Ascending aorta (tissue), 2 donors: Measurements from ENCODE around the gene PPP1R37. TPM values are rescaled to one million over a fixed set of nuclear protein-coding genes. Genes with fewer than 3 reads are reported as not detected.
A peak's percentile ranks its signal among the peaks of the same experiment; 100 is the strongest.

Source experiments
- DNase-seq, 2 donors: peaks; one replicate each; pipeline ENCODE4 v3.0.0-alpha.2; 2019; ENCODE audit warnings: low spot score in 2 of 2
- H3K27ac ChIP-seq, 2 donors: fragments of 200-600 bp; sonication (generic); one replicate each; pipeline ENCODE4 v1.5.1; 2016 to 2017; ENCODE audit warnings: mild to moderate bottlenecking in 1 of 2
- H3K27me3 ChIP-seq: fragments of 200-600 bp; sonication (generic); one replicate; pipeline ENCODE4 v1.5.1; 2017
- H3K36me3 ChIP-seq, 2 donors: fragments of 200-600 bp; sonication (generic); one replicate each; pipeline ENCODE4 v1.5.1; 2016
- H3K4me1 ChIP-seq, 2 donors: fragments of 200-600 bp; sonication (generic); one replicate each; pipeline ENCODE4 v1.5.1; 2016 to 2017; ENCODE audit warnings: mild to moderate bottlenecking in 1 of 2
- H3K4me3 ChIP-seq, 2 donors: fragments of 200-600 bp; sonication (generic); one replicate each; pipeline ENCODE4 v1.5.1; 2016 to 2017; ENCODE audit warnings: mild to moderate bottlenecking in 1 of 2
- H3K9me3 ChIP-seq, 2 donors: fragments of 200-600 bp; sonication (generic); one replicate each; pipeline ENCODE4 v1.5.1; 2016
- intact Hi-C: fragments of 100-400 bp; cut with DNase I; formaldehyde crosslinking; loops from one replicate; pipeline ENCODE4 v1.15.1; 2023
- total RNA-seq: library from RNA; depleted of rRNA; stranded (reverse); fragments of >200 nt; gene quantifications from one replicate; pipeline ENCODE4 v1.1.0, GENCODE V29; 2016
- TF ChIP-seq, protein P1 (sequence below), 3 experiments: fragments of 200-600 bp in 2 of 3; fragments of 450-650 bp in 1 of 3; sonication (generic) in 2 of 3; IDR thresholded peaks; one replicate each; pipeline ENCODE4 v1.5.1; 2016 to 2019; ENCODE audit warnings: antibody characterized with exemption in 3 of 3, mild to moderate bottlenecking in 1 of 3, moderate library complexity in 1 of 3

Gene PPP1R37
- total RNA-seq, 1 donor from 2014 or later, result 17.6 TPM

- no peaks in the 10 kb centered on the region for H3K27me3 ChIP-seq
- peaks cover 7 to 10% of the 10 kb centered on the region in 2 donors for H3K4me1 ChIP-seq
- H3K36me3 ChIP-seq, result peaks cover 0 to 8% of the 10 kb centered on the region in 2 donors
- H3K9me3 ChIP-seq, result no peaks in the 10 kb centered on the region
- TF ChIP-seq, protein P1, sequence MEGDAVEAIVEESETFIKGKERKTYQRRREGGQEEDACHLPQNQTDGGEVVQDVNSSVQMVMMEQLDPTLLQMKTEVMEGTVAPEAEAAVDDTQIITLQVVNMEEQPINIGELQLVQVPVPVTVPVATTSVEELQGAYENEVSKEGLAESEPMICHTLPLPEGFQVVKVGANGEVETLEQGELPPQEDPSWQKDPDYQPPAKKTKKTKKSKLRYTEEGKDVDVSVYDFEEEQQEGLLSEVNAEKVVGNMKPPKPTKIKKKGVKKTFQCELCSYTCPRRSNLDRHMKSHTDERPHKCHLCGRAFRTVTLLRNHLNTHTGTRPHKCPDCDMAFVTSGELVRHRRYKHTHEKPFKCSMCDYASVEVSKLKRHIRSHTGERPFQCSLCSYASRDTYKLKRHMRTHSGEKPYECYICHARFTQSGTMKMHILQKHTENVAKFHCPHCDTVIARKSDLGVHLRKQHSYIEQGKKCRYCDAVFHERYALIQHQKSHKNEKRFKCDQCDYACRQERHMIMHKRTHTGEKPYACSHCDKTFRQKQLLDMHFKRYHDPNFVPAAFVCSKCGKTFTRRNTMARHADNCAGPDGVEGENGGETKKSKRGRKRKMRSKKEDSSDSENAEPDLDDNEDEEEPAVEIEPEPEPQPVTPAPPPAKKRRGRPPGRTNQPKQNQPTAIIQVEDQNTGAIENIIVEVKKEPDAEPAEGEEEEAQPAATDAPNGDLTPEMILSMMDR (IDR thresholded peaks at IDR 0.05), result no peak
- no peak overlapping the region for H3K27ac ChIP-seq
- peak overlapping the region; percentile 86 to 91 for H3K4me3 ChIP-seq
- DNase-seq, result no peak
- intact Hi-C loops, result loop anchor here (1.0 to 2.0 kb wide), 2 partner anchors 13 to 40 kb away; partner anchors contain the start of gene CLASRP
Observed at GRCh38 chr19:45078390-45079062, 14.5 kb upstream of the PPP1R37 start.

DNA sequence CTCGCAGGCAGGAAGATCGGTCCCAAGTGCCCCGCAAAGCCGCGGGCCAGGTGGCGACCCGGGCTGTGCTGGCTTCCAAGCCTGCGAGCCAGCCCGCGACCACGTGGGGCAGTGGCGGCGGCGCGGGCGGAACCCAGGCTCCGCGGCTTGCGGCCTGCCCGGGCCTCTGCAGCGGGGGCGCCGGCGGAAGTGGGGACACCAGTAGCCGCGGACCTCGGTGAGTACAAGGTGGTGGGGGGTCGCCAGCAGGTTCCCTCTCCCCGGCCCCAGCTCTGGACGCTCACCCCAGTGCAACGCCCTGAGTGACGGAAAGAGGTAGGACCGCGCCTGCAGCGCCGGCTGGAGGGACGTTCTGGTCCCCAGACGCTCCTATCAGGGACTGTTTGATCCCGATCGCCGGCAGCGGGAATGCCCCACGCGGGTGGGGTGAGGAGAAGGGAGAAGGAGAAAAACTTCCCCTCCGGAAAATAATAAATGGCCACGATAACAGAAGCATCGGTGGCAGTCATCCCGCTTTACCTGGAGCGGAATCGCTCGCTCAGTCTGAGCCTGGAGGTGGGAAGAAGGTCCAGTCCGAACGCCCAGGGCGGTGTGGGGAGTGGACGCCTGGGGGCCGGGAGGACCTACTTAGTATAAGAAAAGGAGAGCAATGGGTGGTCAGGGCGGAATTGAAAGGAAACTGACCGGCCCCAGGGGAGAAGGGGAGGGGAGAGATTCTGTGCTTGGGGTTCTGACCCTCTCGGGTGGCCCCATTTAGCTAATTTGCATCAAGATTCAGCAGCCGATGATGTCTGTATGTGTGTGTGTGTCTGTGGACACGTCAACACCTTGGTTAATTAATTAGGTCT lies 13.7 kb upstream of the PPP1R37 start, which contains the start of gene GEMIN7:
GEMIN7 (plus strand) TSS at position 198 of the 848 bp plus-strand sequence. CDS start 10,855 bp downstream, outside the sequence.
- TF ChIP-seq, protein P1 (IDR thresholded peaks at IDR 0.05), result peak in 1 of 3 experiments; percentile 16
- intact Hi-C loops, result loop anchor here (1.0 to 2.0 kb wide), 2 partner anchors 12 to 40 kb away; partner anchors contain the start of gene CLASRP
- no peaks in the 10 kb centered on the region for H3K27me3 ChIP-seq
- H3K36me3 ChIP-seq, result peaks cover 0 to 8% of the 10 kb centered on the region in 2 donors
- H3K27ac ChIP-seq, result peak within 1 kb of the TSS in 1 of 2 donors; percentile 15
- peak in 1 of 2 donors; percentile 84 for DNase-seq
- peak within 1 kb of the TSS; percentile 86 to 91 for H3K4me3 ChIP-seq
- H3K9me3 ChIP-seq, result no peaks in the 10 kb centered on the region
- H3K4me1 ChIP-seq, result peaks cover 7 to 10% of the 10 kb centered on the region in 2 donors

DNA sequence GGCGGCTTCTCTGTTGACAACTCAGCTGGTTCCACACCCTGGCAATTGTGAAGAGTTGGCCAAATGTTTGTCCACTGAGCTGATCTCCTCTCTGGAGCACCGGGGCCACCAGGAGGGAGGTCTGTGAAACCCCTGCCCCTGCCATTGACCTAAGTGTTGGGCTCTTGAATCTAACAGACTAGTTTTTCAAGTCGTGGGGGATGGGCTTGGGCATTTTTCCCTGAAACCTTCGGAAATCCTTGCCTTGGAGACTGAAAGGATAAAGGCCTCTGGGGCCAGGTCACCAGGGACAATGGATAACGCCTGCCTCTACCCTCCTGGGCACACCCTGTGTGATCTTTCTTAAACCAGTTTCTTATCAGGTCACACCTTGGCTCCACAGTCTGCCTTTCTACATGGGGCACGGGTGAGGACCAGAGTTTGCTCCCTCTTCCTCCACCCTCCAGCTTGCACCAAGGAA lies 13.0 kb upstream of the PPP1R37 start:
- no peaks in the 10 kb centered on the region for H3K27me3 ChIP-seq
- peak overlapping the region; percentile 86 to 91 for H3K4me3 ChIP-seq
- H3K9me3 ChIP-seq, result no peaks in the 10 kb centered on the region
- peaks cover 0 to 8% of the 10 kb centered on the region in 2 donors for H3K36me3 ChIP-seq
- no peak overlapping the region for H3K27ac ChIP-seq
- TF ChIP-seq, protein P1 (IDR thresholded peaks at IDR 0.05), result no peak
- intact Hi-C loops, result loop anchor here (1.0 to 2.0 kb wide), 2 partner anchors 11 to 41 kb away; partner anchors contain the start of gene CLASRP
- DNase-seq, result no peak
- H3K4me1 ChIP-seq, result peaks cover 7 to 10% of the 10 kb centered on the region in 2 donors

GRCh38 chr19:45082170-45082569 lies 10.8 kb upstream of the PPP1R37 start:
- H3K27me3 ChIP-seq, result no peaks in the 10 kb centered on the region
- no peaks in the 10 kb centered on the region for H3K9me3 ChIP-seq
- no peak overlapping the region for H3K27ac ChIP-seq
- TF ChIP-seq, protein P1 (IDR thresholded peaks at IDR 0.05), result no peak
- no peak for DNase-seq
- peaks cover 7 to 10% of the 10 kb centered on the region in 2 donors for H3K4me1 ChIP-seq
- H3K4me3 ChIP-seq, result no peak overlapping the region
- peaks cover 0 to 12% of the 10 kb centered on the region in 2 donors for H3K36me3 ChIP-seq
- intact Hi-C loops, result no loop called here

GRCh38 chr19:45086480-45086879 lies 6.5 kb upstream of the PPP1R37 start:
- Histone ChIP-seq H3K4me1 (peaks cover 5 to 7% of the 10 kb centered on the region in 2 donors), H3K4me3 (no peak overlapping the region), H3K27ac (no peak overlapping the region), H3K27me3 (no peaks in the 10 kb centered on the region), H3K9me3 (no peaks in the 10 kb centered on the region), H3K36me3 (peaks cover 4 to 24% of the 10 kb centered on the region in 2 donors)
- intact Hi-C loops, result no loop called here
- DNase-seq, result no peak
- TF ChIP-seq, protein P1 (IDR thresholded peaks at IDR 0.05), result no peak
